Stimulated activated CD4-positive, alpha-beta T cell treated with anti-CD3 and anti-CD28 coated beads, TNF-alpha, amount 100 ng/mL, for 1 hour (primary cell): ENCODE results near the gene SLC22A7.

Experiments
- DNase-seq, 3 donors: peaks; one replicate each; pipeline ENCODE4 v3.0.0-alpha.2; 2020; ENCODE audit warnings: low read depth in 3 of 3, low spot score in 1 of 3

SLC22A7 gene

GRCh38 chr6:43297644-43298564 is at the start of gene SLC22A7:
SLC22A7 (plus strand) TSS chr6:43298260; CDS start chr6:43298359, 99 bp downstream.
- no peak for DNase-seq

GRCh38 chr6:43248791-43249190 is 49.3 kb upstream of the SLC22A7 start:
- DNase-seq: no peak

- no peak for DNase-seq
Measured at GRCh38 chr6:43250992-43251373, 47.1 kb upstream of the SLC22A7 start.

GRCh38 chr6:43253401-43253800 is 44.7 kb upstream of the SLC22A7 start:
- DNase-seq: no peak

GRCh38 chr6:43254138-43254817 is 43.8 kb upstream of the SLC22A7 start:
- DNase-seq: no peak

- no peak for DNase-seq
Measured at GRCh38 chr6:43254846-43255245, 43.2 kb upstream of the SLC22A7 start.

GRCh38 chr6:43255408-43256054 is 42.5 kb upstream of the SLC22A7 start:
- DNase-seq: no peak

GRCh38 chr6:43256670-43257366 is 41.2 kb upstream of the SLC22A7 start:
- no peak for DNase-seq

- DNase-seq: no peak
Measured at GRCh38 chr6:43257367-43258145, 40.5 kb upstream of the SLC22A7 start.

GRCh38 chr6:43258180-43258579 is 39.9 kb upstream of the SLC22A7 start:
- no peak for DNase-seq

- DNase-seq: no peak
Measured at GRCh38 chr6:43258807-43259686, 39.0 kb upstream of the SLC22A7 start.

- no peak for DNase-seq
Measured at GRCh38 chr6:43260791-43261190, 37.3 kb upstream of the SLC22A7 start.

GRCh38 chr6:43261198-43261597 is 36.9 kb upstream of the SLC22A7 start:
- no peak for DNase-seq

- DNase-seq: no peak
Measured at GRCh38 chr6:43262000-43262779, 35.9 kb upstream of the SLC22A7 start.

GRCh38 chr6:43262780-43263313 is 35.2 kb upstream of the SLC22A7 start:
- no peak for DNase-seq

GRCh38 chr6:43263314-43264178 is 34.5 kb upstream of the SLC22A7 start:
- DNase-seq: peak; percentile 49 to 64 (median 53)

GRCh38 chr6:43264599-43265145 is 33.4 kb upstream of the SLC22A7 start:
- no peak for DNase-seq
